Thoracic aorta (tissue), 2 donors: ENCODE data around the gene KRTAP9-9. TPM values are rescaled to one million over a fixed set of nuclear protein-coding genes. Genes with fewer than 3 reads are reported as not detected.

Experiments
- ATAC-seq: fragments of 150-250 bp; one replicate; pipeline ENCODE4 v1.8.0; 2017; ENCODE audit warnings: low read depth; ENCODE audit not compliant: insufficient number of reproducible peaks, low FRiP score
- DNase-seq: peaks from one replicate; pipeline ENCODE4 v3.0.0-alpha.2; 2020; ENCODE audit warnings: low spot score
- H3K27ac ChIP-seq, 2 donors: fragments of 200-600 bp; sonication (generic); 1 replicate in 1 of 2; 2 replicates in 1 of 2; pipeline ENCODE4 v1.5.1; 2016; ENCODE audit warnings: mild to moderate bottlenecking in 2 of 2, moderate library complexity in 2 of 2
- H3K27me3 ChIP-seq: fragments of 200-600 bp; sonication (generic); replicated peaks from 2 replicates; pipeline ENCODE4 v1.6.0; 2016; ENCODE audit warnings: mild to moderate bottlenecking; ENCODE audit not compliant: insufficient read depth
- H3K36me3 ChIP-seq: fragments of 200-600 bp; sonication (generic); one replicate; pipeline ENCODE4 v1.5.1; 2016
- H3K4me1 ChIP-seq, 2 donors: fragments of 200-600 bp; sonication (generic); 1 replicate in 1 of 2; 2 replicates in 1 of 2; pipeline versions ENCODE4 v1.5.1 to v1.6.0; 2016; ENCODE audit warnings: low read depth in 2 of 2, mild to moderate bottlenecking in 1 of 2; ENCODE audit not compliant: control insufficient read depth in 1 of 2
- H3K4me3 ChIP-seq: fragments of 200-600 bp; sonication (generic); 2 replicates; pipeline ENCODE4 v1.5.1; 2016; ENCODE audit warnings: mild to moderate bottlenecking
- H3K9me3 ChIP-seq: fragments of 200-600 bp; sonication (generic); 2 replicates; pipeline ENCODE4 v1.5.1; 2016
- CTCF ChIP-seq: fragments of 200-600 bp; sonication (generic); IDR thresholded peaks from one replicate; pipeline ENCODE4 v1.5.1; 2019; ENCODE audit warnings: antibody characterized with exemption
- total RNA-seq, 2 donors: library from RNA; depleted of rRNA; stranded (reverse); fragments of >200 nt; gene quantifications; one replicate each; pipeline versions ENCODE4 v1.1.0 to v1.2.3, GENCODE V29; 2016

Gene KRTAP9-9
- total RNA-seq, 2 donors from 2014 or later = not detected

- TF ChIP-seq CTCF = no peak
- no peaks in the 10 kb centered on the region for H3K4me1 ChIP-seq
- no peak overlapping the region for H3K27ac ChIP-seq
- no peaks in the 10 kb centered on the region for H3K27me3 ChIP-seq
- H3K36me3 ChIP-seq = no peaks in the 10 kb centered on the region
- H3K4me3 ChIP-seq = no peak overlapping the region
- DNase-seq (no peak), ATAC-seq (no peak)
- H3K9me3 ChIP-seq = no peaks in the 10 kb centered on the region
These were observed 41.7 kb downstream of the KRTAP9-9 start for GRCh38 chr17:41296846-41297245.

- Histone ChIP-seq H3K36me3 (no peaks in the 10 kb centered on the region), H3K9me3 (no peaks in the 10 kb centered on the region), H3K27ac (no peak overlapping the region), H3K4me3 (no peak overlapping the region), H3K27me3 (no peaks in the 10 kb centered on the region), H3K4me1 (no peaks in the 10 kb centered on the region)
- no peak for ATAC-seq
- TF ChIP-seq CTCF = no peak
- no peak for DNase-seq
These were observed 43.4 kb downstream of the KRTAP9-9 start for GRCh38 chr17:41298458-41299135.

DNA sequence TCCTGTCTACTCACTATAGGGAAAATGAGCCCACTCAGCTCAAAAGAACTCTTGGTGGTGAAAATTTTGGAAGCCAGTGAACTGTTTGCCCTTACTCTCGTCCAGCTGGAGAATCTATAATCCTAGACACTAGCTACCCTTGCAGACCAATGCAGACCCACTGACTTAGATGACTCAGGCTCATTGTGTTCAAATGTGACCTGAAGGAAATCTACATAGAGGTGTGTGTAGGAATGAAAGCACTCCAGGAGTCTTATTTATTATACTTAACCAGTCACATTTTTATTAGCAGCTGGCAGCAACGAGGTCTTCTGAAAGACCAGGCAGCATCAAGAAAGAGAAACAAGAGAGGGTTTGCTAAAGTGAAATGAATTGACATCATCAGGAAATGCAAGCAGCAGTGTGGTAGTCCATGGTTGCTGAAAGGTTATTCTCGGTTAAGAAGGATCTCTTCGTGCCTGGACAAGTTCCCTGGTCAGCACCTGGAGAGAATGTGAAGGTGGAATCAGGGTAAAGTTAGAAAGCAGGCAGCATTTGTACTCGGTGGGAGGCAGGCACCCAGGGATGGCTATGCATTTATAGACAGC is 46.1 kb downstream of the KRTAP9-9 start:
- ATAC-seq = no peak
- H3K27me3 ChIP-seq = no peaks in the 10 kb centered on the region
- no peak for TF ChIP-seq CTCF

DNA sequence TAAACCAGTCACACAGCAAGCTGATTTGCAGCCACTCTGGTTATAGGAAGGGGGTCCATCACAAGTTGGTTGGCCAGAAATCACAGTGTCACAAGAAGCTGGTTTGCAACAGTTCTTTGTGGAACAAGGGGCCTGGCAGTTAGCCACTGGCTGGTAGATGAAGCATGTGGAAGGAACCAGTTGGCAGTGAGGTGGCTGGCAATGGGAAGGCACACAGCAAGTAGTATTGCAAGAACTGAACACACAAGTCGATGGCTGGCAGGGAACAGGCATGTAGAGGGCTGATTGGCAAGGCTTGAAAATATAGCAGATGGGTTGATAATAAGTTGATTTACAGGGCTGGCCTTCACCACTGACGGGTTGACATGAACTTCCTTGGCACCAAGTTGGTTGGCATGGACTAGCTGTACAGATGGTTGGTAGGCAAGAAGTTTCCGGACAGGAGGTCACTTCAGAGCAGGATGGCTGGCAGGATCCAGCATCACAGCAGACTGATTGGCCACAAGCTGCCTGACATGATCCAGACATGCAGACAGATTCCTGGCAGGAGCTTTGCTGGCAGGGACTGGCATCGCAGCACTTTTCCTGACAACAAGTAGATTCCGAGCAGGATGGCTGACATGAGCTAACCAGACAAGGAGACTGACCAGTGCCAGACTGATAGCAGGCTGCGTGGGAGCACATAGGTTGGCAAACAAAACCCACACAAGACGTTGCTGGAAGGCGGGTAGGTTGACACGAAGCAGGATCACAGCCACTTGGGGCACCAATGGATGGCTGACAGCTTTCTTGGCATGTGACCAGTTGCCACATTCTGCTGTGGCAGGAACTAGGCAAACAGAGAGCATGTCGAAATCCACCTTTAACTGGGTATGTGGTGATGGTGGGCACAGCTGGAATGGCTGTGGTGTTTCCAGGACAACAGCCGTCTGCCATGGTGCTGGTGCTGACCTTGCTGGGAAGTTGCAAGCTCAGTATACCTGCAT is 47.0 kb downstream of the KRTAP9-9 start, which contains the start of gene KRTAP29-1:
Gene KRTAP29-1, minus strand, starts transcription at position 936 of the 986 bp plus-strand sequence. Its CDS starts 0 bp downstream, at position 936.
- TF ChIP-seq CTCF = no peak
- no peak within 1 kb of the TSS for H3K4me3 ChIP-seq

More for the DNA sequence above, 46.1 kb downstream of the KRTAP9-9 start:
- Histone ChIP-seq H3K4me1 (no peaks in the 10 kb centered on the region), H3K36me3 (no peaks in the 10 kb centered on the region), H3K9me3 (no peaks in the 10 kb centered on the region), H3K27ac (no peak overlapping the region), H3K4me3 (no peak overlapping the region)
- DNase-seq = no peak

GRCh38 chr17:41302981-41303380 is 47.8 kb downstream of the KRTAP9-9 start:
- Histone ChIP-seq H3K4me3 (no peak overlapping the region), H3K36me3 (no peaks in the 10 kb centered on the region), H3K27me3 (no peaks in the 10 kb centered on the region), H3K9me3 (no peaks in the 10 kb centered on the region), H3K4me1 (peaks cover 0 to under 1% of the 10 kb centered on the region in 2 donors), H3K27ac (no peak overlapping the region)
- TF ChIP-seq CTCF = no peak
- DNase-seq (no peak), ATAC-seq (no peak)

More for the DNA sequence above, 47.0 kb downstream of the KRTAP9-9 start, which contains the start of gene KRTAP29-1:
- Histone ChIP-seq H3K9me3 (no peaks in the 10 kb centered on the region), H3K27ac (no peak within 1 kb of the TSS), H3K27me3 (no peaks in the 10 kb centered on the region), H3K36me3 (no peaks in the 10 kb centered on the region), H3K4me1 (no peaks in the 10 kb centered on the region)
- DNase-seq (no peak), ATAC-seq (no peak)
